Neural cell (in vitro differentiated cells): Measurements from ENCODE around the gene AQP6. TPM values are rescaled to one million over a fixed set of nuclear protein-coding genes. Genes with fewer than 3 reads are reported as not detected.

Source experiments
- H2AFZ ChIP-seq: fragments of 200-600, 300-800 bp; sonication (generic), shearing (Covaris generic); 2 replicates; pipeline ENCODE4 v1.6.0; 2014; ENCODE audit warnings: low read depth, mild to moderate bottlenecking, antibody characterized with exemption, low read length, moderate library complexity
- H3F3A ChIP-seq: fragments of 200-600 bp; shearing (Covaris generic); 2 replicates; pipeline ENCODE4 v1.6.1; 2016; ENCODE audit warnings: mild to moderate bottlenecking, moderate library complexity, mixed read lengths, antibody characterized with exemption, low read length; ENCODE audit not compliant: insufficient read depth, poor library complexity, severe bottlenecking
- H3K27ac ChIP-seq: fragments of 200-600, 300-800 bp; sonication (generic), shearing (Covaris generic); 2 replicates; pipeline ENCODE4 v1.5.1; 2014; ENCODE audit warnings: mild to moderate bottlenecking, low read length, moderate library complexity
- H3K27me3 ChIP-seq: fragments of 300-800, 200-600 bp; sonication (generic), shearing (Covaris generic); 2 replicates; pipeline ENCODE4 v1.6.0; 2014; ENCODE audit warnings: mild to moderate bottlenecking, low read depth, low read length, moderate library complexity; ENCODE audit not compliant: insufficient read depth
- H3K36me3 ChIP-seq: fragments of 300-800, 200-600 bp; sonication (generic), shearing (Covaris generic); 2 replicates; pipeline ENCODE4 v1.5.1; 2014; ENCODE audit warnings: mild to moderate bottlenecking, antibody characterized with exemption, low read length, moderate library complexity; ENCODE audit not compliant: insufficient read depth
- H3K4me2 ChIP-seq: fragments of 300-800, 200-600 bp; sonication (generic), shearing (Covaris generic); 2 replicates; pipeline ENCODE4 v1.6.0; 2014; ENCODE audit warnings: mild to moderate bottlenecking, low read length
- H3K4me3 ChIP-seq: fragments of 300-800, 200-600 bp; sonication (generic), shearing (Covaris generic); 2 replicates; pipeline ENCODE4 v1.5.1; 2014; ENCODE audit warnings: mild to moderate bottlenecking, low read length, moderate library complexity
- H3K79me2 ChIP-seq: fragments of 200-600 bp; shearing (Covaris generic); replicated peaks from 2 replicates; pipeline ENCODE4 v1.6.0; 2014; ENCODE audit warnings: mild to moderate bottlenecking, low read length, moderate library complexity; ENCODE audit not compliant: insufficient read depth
- H3K9ac ChIP-seq: fragments of 300-800, 200-600 bp; sonication (generic), shearing (Covaris generic); 2 replicates; pipeline ENCODE4 v1.6.1; 2016; ENCODE audit warnings: mild to moderate bottlenecking, low read length, mixed read lengths
- H3K9me2 ChIP-seq: fragments of 200-600 bp; shearing (Covaris generic); 2 replicates; pipeline ENCODE4 v1.6.1; 2016; ENCODE audit warnings: mild to moderate bottlenecking, low read length, mixed read lengths; ENCODE audit not compliant: insufficient read depth
- H3K9me3 ChIP-seq: fragments of 200-600, 300-800 bp; sonication (generic), shearing (Covaris generic); 2 replicates; pipeline ENCODE4 v1.6.1; 2016; ENCODE audit warnings: mild to moderate bottlenecking, mixed run types, low read length, moderate library complexity, mixed read lengths
- H4K20me1 ChIP-seq: fragments of 200-600 bp; shearing (Covaris generic); 2 replicates; pipeline ENCODE4 v1.6.1; 2016; ENCODE audit warnings: mild to moderate bottlenecking, mixed run types; ENCODE audit not compliant: insufficient read depth
- CTCF ChIP-seq: fragments of 450-650 bp; IDR thresholded peaks from 2 replicates; pipeline ENCODE4 v1.5.1; 2014; ENCODE audit warnings: antibody characterized with exemption, mild to moderate bottlenecking, moderate library complexity; ENCODE audit not compliant: poor library complexity, severe bottlenecking
- EP300 ChIP-seq: fragments of 450-650 bp; conservative IDR thresholded peaks from 2 replicates; pipeline ENCODE4 v1.6.1; 2014; ENCODE audit warnings: antibody characterized with exemption, mild to moderate bottlenecking, moderate library complexity; ENCODE audit not compliant: poor library complexity, severe bottlenecking
- EZH2 ChIP-seq: fragments of 200-600, 300-800 bp; shearing (Covaris generic), sonication (generic); IDR thresholded peaks from 2 replicates; pipeline ENCODE4 v1.6.1; 2014; ENCODE audit warnings: antibody characterized with exemption, low read length, borderline replicate concordance, mild to moderate bottlenecking; ENCODE audit not compliant: insufficient read depth, poor library complexity, severe bottlenecking
- MXI1 ChIP-seq: fragments of 450-650 bp; conservative IDR thresholded peaks from 2 replicates; pipeline ENCODE4 v1.6.1; 2014; ENCODE audit warnings: antibody characterized with exemption, mild to moderate bottlenecking; ENCODE audit not compliant: poor library complexity, severe bottlenecking
- POLR2AphosphoS5 ChIP-seq: IDR thresholded peaks from 2 replicates; pipeline ENCODE4 v1.6.1; 2012
- RAD21 ChIP-seq: fragments of 450-650 bp; conservative IDR thresholded peaks from 2 replicates; pipeline ENCODE4 v1.6.1; 2014; ENCODE audit warnings: antibody characterized with exemption, mild to moderate bottlenecking, moderate library complexity
- SMC3 ChIP-seq: fragments of 450-650 bp; conservative IDR thresholded peaks from 2 replicates; pipeline ENCODE4 v1.6.1; 2014; ENCODE audit warnings: antibody characterized with exemption, mild to moderate bottlenecking, moderate library complexity; ENCODE audit not compliant: poor library complexity
- TAF1 ChIP-seq: IDR thresholded peaks from 2 replicates; pipeline ENCODE4 v1.6.1; 2012; ENCODE audit warnings: low read depth
- polyA plus RNA-seq: library from polyadenylated mRNA; depleted of rRNA; stranded (reverse); fragments of >200 nt; gene quantifications from 2 replicates; pipeline ENCODE4 v1.2.3, GENCODE V29; 2014
- TF ChIP-seq, protein P1 (sequence below): IDR thresholded peaks from 2 replicates; pipeline ENCODE4 v1.6.1; 2012; ENCODE audit warnings: borderline replicate concordance

The AQP6 gene
- polyA plus RNA-seq, 1 donor from 2014 or later = not detected

- H3K9me2 ChIP-seq = no peaks in the 10 kb centered on the region
- H3K9me3 ChIP-seq = no peaks in the 10 kb centered on the region
- TF ChIP-seq SMC3 = no peak
- no peak for TF ChIP-seq TAF1
- no peak for TF ChIP-seq EP300
- TF ChIP-seq POLR2AphosphoS5 = no peak
- TF ChIP-seq EZH2 = no peak
- TF ChIP-seq MXI1 = no peak
- TF ChIP-seq CTCF = no peak
- TF ChIP-seq, protein P1, sequence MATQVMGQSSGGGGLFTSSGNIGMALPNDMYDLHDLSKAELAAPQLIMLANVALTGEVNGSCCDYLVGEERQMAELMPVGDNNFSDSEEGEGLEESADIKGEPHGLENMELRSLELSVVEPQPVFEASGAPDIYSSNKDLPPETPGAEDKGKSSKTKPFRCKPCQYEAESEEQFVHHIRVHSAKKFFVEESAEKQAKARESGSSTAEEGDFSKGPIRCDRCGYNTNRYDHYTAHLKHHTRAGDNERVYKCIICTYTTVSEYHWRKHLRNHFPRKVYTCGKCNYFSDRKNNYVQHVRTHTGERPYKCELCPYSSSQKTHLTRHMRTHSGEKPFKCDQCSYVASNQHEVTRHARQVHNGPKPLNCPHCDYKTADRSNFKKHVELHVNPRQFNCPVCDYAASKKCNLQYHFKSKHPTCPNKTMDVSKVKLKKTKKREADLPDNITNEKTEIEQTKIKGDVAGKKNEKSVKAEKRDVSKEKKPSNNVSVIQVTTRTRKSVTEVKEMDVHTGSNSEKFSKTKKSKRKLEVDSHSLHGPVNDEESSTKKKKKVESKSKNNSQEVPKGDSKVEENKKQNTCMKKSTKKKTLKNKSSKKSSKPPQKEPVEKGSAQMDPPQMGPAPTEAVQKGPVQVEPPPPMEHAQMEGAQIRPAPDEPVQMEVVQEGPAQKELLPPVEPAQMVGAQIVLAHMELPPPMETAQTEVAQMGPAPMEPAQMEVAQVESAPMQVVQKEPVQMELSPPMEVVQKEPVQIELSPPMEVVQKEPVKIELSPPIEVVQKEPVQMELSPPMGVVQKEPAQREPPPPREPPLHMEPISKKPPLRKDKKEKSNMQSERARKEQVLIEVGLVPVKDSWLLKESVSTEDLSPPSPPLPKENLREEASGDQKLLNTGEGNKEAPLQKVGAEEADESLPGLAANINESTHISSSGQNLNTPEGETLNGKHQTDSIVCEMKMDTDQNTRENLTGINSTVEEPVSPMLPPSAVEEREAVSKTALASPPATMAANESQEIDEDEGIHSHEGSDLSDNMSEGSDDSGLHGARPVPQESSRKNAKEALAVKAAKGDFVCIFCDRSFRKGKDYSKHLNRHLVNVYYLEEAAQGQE = no peak
- no peak overlapping the region for H3K4me2 ChIP-seq
- H3F3A ChIP-seq = no peaks in the 10 kb centered on the region
- no peak overlapping the region for H2AFZ ChIP-seq
- H3K36me3 ChIP-seq = no peaks in the 10 kb centered on the region
- H3K79me2 ChIP-seq = no peaks in the 10 kb centered on the region
- peaks cover 32% of the 10 kb centered on the region for H3K27me3 ChIP-seq
- no peak overlapping the region for H3K27ac ChIP-seq
- no peaks in the 10 kb centered on the region for H4K20me1 ChIP-seq
- H3K4me3 ChIP-seq = no peak overlapping the region
- H3K9ac ChIP-seq = no peak overlapping the region
Measured at GRCh38 chr12:49961993-49962764, 10.6 kb upstream of the AQP6 start.

DNA sequence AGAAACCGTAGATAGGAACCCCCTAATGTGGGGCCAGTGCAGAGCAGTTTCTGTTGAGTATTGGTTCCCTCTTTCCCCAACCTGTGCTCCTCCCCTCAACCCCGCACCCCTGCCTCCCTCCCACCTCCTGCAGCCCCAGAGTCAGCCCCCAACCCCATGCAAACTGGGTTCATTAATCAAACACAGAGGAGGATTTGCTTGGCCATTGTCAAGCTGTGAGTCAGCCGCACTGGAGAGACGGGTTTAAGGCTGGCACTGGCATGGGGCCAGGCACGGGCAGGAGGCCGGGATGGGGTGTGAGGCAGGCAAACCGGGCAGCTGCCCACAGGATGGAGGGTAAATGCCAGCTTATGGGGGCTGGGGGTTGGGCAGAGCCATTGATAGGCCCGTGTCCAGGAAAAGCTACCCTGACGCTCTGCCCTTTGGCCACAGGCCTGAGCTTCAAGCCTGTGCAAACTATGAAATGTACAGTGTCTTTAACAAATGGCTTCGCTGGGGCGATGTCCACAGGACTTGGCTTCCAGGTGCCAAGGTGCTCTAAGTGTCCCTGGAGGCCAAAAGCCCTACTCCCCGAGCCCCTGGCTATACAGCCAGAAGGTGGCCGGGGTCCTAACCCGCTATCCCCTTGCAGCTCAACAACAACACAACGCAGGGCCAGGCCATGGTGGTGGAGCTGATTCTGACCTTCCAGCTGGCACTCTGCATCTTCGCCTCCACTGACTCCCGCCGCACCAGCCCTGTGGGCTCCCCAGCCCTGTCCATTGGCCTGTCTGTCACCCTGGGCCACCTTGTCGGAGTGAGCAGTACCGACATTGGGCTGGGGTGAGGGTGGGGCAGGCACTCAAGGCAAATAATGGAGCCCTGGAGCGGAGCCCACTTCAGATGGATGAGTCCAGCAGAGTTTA is 9.6 kb upstream of the AQP6 start:
- Histone ChIP-seq H3K79me2 (no peaks in the 10 kb centered on the region), H3K4me2 (no peak overlapping the region), H3K4me3 (no peak overlapping the region), H4K20me1 (no peaks in the 10 kb centered on the region), H3F3A (no peaks in the 10 kb centered on the region), H3K9me3 (no peaks in the 10 kb centered on the region), H3K27me3 (peaks cover 32% of the 10 kb centered on the region), H3K27ac (no peak overlapping the region), H3K36me3 (no peaks in the 10 kb centered on the region), H2AFZ (no peak overlapping the region), H3K9me2 (no peaks in the 10 kb centered on the region), H3K9ac (no peak overlapping the region)
- TF ChIP-seq RAD21 = no peak
